Measurements from ENCODE around the gene TTN. TPM values are rescaled to one million over a fixed set of nuclear protein-coding genes. Genes with fewer than 3 reads are reported as not detected.

The TTN gene
- total RNA-seq: 1 to 10 TPM; 2.6 to 4.5 TPM
- 1 to 10 TPM in 1 of 2 donors, under 1 TPM in 1; 0.98 to 1.2 TPM for polyA plus RNA-seq (ENCODE audit: insufficient read length in 2 of 2)
- long read RNA-seq, donor 1: 0 reads
- long read RNA-seq, donor 2: 0 reads
- long read RNA-seq, donor 3: 0 reads
- long read RNA-seq, donor 4, partial matches to known transcripts: 9 of 9 reads
- long read RNA-seq, donor 4, other reads (novel, unspliced or antisense): 0 of 9 reads

DNA sequence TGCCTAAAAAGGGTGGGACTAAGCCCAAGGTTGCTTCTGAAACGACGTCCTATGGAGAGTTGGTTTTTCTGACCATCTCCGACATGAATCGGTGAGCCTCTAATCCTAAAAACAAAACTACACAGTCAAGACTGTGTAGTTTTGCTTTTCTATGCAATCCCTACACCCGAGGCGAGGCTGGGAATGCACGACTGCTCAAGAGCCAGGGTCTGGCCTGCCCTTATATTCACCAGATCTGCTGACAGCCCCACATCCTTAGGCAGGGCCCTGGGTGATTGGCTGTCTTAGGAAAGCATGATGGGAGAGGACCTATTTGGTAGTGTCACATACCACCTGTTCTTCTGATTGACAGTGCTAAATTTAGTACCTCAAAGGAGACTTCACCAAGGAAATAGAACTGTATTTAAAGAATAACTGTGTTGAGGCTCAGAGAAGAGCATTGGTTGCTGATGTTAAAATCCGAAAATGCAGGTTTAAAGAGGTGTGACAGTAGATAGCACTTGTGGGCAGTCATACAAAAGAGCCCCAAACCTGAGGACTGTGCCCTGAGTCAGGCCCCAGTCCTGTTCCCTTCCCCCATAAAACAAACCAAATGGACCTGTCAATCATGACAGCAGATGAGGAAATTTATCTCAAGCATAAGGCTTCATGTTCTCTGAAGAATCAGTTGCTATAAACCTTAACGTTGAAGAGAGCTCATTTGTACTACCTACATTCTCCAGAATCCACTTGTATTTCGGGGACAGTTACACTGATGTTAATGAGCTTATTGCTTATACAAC is at the start of gene TTN:
TTN (minus strand) TSS at position 197 of the 782 bp plus-strand sequence. CDS start 2,781 bp downstream, outside the sequence.
- Histone ChIP-seq H3K4me1 (ENCODE audit: control insufficient read depth, insufficient read depth, low read length) (no peaks in the 10 kb centered on the region), H3K36me3 (ENCODE audit: control insufficient read depth, insufficient read depth, low read length) (no peaks in the 10 kb centered on the region), H3K4me3 (ENCODE audit: low read depth, low read length) (no peak within 1 kb of the TSS), H3K27ac (ENCODE audit: low read depth, low read length) (no peak within 1 kb of the TSS), H3K27me3 (ENCODE audit: control insufficient read depth, insufficient read depth, low read length) (no peaks in the 10 kb centered on the region), H3K9me3 (ENCODE audit: control insufficient read depth, insufficient read depth, low read length) (no peaks in the 10 kb centered on the region)
- no peak for DNase-seq (ENCODE audit: low read depth in 4 of 6, low spot score in 6 of 6)
- 91% methylated on average over 6 of the region's 10 CpGs for WGBS (ENCODE audit: insufficient coverage)

DNA sequence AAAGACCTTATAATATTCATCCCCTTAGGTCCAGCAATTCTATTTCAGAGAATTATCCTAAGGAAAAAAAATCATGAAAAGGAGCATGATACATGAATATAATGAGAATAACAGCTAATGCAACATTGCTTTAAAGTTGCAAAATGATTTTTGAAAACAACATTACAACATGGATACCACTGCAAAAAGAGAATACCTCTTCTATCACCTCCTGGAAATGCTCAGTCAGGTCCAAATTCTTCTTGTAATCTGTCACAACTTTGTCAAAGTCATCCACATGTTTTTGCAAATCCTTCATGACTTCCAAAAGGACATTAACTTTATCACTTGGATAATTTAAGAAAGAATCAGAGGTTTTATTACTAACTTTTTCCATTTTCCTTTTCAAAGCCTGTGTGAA is 47.9 kb upstream of the TTN start:
- H3K36me3 ChIP-seq (ENCODE audit: control insufficient read depth, insufficient read depth, low read length): no peaks in the 10 kb centered on the region
- no peak overlapping the region for H3K4me3 ChIP-seq (ENCODE audit: low read depth, low read length)
- DNase-seq (ENCODE audit: low read depth in 4 of 6, low spot score in 6 of 6): no peak
- H3K9me3 ChIP-seq (ENCODE audit: control insufficient read depth, insufficient read depth, low read length): no peaks in the 10 kb centered on the region
- H3K4me1 ChIP-seq (ENCODE audit: control insufficient read depth, insufficient read depth, low read length): no peaks in the 10 kb centered on the region
- H3K27me3 ChIP-seq (ENCODE audit: control insufficient read depth, insufficient read depth, low read length): no peaks in the 10 kb centered on the region
- H3K27ac ChIP-seq (ENCODE audit: low read depth, low read length): no peak overlapping the region

DNA sequence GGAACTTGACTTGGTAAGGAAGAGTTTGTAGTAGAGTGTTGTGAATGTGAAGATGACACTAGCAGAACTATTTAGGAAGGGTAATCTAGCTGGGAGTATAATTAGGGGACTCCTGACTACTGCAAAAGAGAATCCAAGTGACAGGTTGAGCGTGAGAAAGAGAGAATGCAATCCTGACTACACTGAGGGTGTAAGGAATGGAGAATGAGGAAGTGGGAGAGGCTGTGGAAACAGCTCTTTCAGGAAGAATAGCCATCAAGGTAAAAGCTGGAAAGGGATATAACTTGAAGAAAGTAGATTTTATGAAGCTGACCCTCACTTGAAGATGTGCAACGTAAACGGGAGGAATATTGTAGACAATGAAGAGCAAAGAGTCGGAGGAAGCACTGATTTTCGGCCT is 41.1 kb upstream of the TTN start:
- 95% methylated on average over 5 of the region's 5 CpGs for WGBS (ENCODE audit: insufficient coverage)
- H3K27me3 ChIP-seq (ENCODE audit: control insufficient read depth, insufficient read depth, low read length): no peaks in the 10 kb centered on the region
- no peaks in the 10 kb centered on the region for H3K36me3 ChIP-seq (ENCODE audit: control insufficient read depth, insufficient read depth, low read length)
- no peak for DNase-seq (ENCODE audit: low read depth in 4 of 6, low spot score in 6 of 6)
- no peaks in the 10 kb centered on the region for H3K4me1 ChIP-seq (ENCODE audit: control insufficient read depth, insufficient read depth, low read length)
- H3K4me3 ChIP-seq (ENCODE audit: low read depth, low read length): no peak overlapping the region
- peaks cover 2% of the 10 kb centered on the region for H3K9me3 ChIP-seq (ENCODE audit: control insufficient read depth, insufficient read depth, low read length)
- no peak overlapping the region for H3K27ac ChIP-seq (ENCODE audit: low read depth, low read length)

DNA sequence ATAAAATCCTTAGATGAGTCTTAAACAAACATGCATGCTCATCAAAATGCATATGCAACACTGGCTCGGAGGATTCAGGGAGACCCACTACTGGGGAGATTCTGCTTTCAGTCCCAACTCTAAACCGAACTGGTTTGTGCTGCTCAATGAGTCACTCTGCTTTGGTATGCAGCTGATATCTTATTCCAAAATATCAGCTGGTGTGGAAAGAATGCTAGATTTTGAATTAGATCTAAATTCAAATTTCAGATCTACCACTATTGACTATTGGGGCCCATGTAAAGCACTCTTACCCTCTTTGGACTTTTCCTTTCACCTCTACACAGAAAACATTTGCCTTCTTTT is 39.2 kb upstream of the TTN start:
- H3K9me3 ChIP-seq (ENCODE audit: control insufficient read depth, insufficient read depth, low read length): peaks cover 2% of the 10 kb centered on the region
- no peak for DNase-seq (ENCODE audit: low read depth in 4 of 6, low spot score in 6 of 6)
- 40% methylated on average over 1 of the region's 2 CpGs for WGBS (ENCODE audit: insufficient coverage)
- H3K4me1 ChIP-seq (ENCODE audit: control insufficient read depth, insufficient read depth, low read length): no peaks in the 10 kb centered on the region
- no peak overlapping the region for H3K27ac ChIP-seq (ENCODE audit: low read depth, low read length)
- no peaks in the 10 kb centered on the region for H3K27me3 ChIP-seq (ENCODE audit: control insufficient read depth, insufficient read depth, low read length)
- no peaks in the 10 kb centered on the region for H3K36me3 ChIP-seq (ENCODE audit: control insufficient read depth, insufficient read depth, low read length)
- no peak overlapping the region for H3K4me3 ChIP-seq (ENCODE audit: low read depth, low read length)

DNA sequence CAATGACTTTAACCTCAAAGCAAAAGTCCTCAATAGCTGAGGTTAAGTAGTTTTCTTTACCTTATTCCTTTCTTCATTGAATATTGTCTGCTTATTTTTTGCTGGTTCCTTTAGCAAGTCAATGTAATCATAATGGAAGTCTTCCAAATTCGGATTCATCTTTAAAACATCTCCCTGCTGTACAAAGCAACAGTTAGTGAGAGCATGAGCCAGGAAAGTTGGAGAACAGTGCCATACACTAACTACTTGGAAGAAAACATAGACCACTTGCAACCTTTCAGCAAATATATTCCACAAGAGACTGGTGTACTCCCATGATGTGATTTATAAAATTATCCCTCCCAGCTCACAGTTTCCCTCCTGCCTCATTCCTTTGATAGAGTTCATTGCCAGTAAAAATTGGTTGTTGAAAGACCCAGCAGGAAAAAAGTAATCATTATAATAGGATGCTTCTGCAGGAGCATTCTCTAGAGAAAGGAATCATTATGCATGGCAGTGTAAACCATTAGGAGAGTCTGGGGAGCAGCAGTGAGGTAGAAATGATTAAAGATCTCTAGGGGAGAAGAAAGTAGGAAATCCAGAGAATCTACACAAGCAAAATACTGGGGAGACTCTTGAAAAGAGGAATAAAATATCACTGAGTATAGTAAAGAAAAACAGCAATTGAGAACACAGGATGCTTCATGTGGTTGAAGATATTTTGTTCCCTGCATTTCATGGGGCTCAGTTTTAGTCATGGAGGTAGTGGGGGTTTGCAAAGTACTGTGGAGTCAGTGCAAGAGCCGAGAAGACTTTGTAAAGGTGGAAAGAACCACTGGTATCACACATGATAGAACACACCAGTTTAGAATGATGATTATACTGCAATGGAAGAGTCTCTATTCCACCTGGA is 38.6 kb upstream of the TTN start:
- Histone ChIP-seq H3K4me3 (ENCODE audit: low read depth, low read length) (no peak overlapping the region), H3K9me3 (ENCODE audit: control insufficient read depth, insufficient read depth, low read length) (peaks cover 2% of the 10 kb centered on the region), H3K27ac (ENCODE audit: low read depth, low read length) (no peak overlapping the region), H3K36me3 (ENCODE audit: control insufficient read depth, insufficient read depth, low read length) (no peaks in the 10 kb centered on the region), H3K4me1 (ENCODE audit: control insufficient read depth, insufficient read depth, low read length) (no peaks in the 10 kb centered on the region), H3K27me3 (ENCODE audit: control insufficient read depth, insufficient read depth, low read length) (no peaks in the 10 kb centered on the region)
- DNase-seq (ENCODE audit: low read depth in 4 of 6, low spot score in 6 of 6): peak in 2 of 6 donors; percentile 84 to 90
- no CpG with 5 or more reads among the region's 2 CpGs for WGBS (ENCODE audit: insufficient coverage)

DNA sequence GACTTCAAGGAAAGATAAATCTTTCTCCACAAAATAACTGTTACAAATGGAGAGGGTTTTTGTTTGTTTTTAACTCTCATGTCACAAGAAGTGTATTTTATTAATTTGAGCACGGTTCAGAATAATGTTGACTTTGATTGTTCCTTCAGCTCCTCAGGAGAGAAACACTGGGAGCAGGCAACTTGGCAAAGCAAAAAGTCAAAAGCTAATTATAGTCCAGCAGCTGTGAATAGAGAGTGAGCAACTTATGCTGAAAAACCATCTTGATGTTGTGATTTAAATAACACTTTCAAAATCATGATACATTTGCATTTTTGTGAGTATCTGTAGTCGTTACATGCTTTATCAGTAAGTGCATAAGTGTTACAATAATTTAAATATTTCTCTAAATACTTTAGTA is 37.5 kb upstream of the TTN start:
- Histone ChIP-seq H3K27ac (ENCODE audit: low read depth, low read length) (no peak overlapping the region), H3K36me3 (ENCODE audit: control insufficient read depth, insufficient read depth, low read length) (no peaks in the 10 kb centered on the region), H3K27me3 (ENCODE audit: control insufficient read depth, insufficient read depth, low read length) (no peaks in the 10 kb centered on the region), H3K9me3 (ENCODE audit: control insufficient read depth, insufficient read depth, low read length) (peaks cover 2% of the 10 kb centered on the region), H3K4me1 (ENCODE audit: control insufficient read depth, insufficient read depth, low read length) (no peaks in the 10 kb centered on the region), H3K4me3 (ENCODE audit: low read depth, low read length) (no peak overlapping the region)
- no CpG with 5 or more reads among the region's 2 CpGs for WGBS (ENCODE audit: insufficient coverage)
- DNase-seq (ENCODE audit: low read depth in 4 of 6, low spot score in 6 of 6): peak in 1 of 6 donors; percentile 52

DNA sequence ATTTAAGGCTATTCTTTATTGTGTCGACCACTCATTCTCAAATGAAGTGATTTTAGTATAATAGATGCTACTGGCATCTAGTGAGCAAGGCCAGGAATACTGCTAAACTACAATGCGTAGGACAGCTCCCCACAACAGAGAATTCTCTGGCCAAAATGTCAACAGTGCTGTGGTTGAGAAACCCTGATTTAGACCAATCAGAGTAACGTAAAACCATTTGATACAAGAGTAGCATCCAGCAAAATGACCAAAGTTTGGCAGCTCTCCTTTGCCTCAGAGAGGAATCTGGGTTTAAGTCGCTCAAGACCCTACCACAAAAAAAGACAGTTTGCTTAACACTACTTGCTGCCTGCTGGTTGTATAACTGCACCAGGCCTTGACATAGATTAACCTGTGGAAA is 37.0 kb upstream of the TTN start:
- WGBS (ENCODE audit: insufficient coverage): 52% methylated on average over 3 of the region's 4 CpGs
- Histone ChIP-seq H3K36me3 (ENCODE audit: control insufficient read depth, insufficient read depth, low read length) (no peaks in the 10 kb centered on the region), H3K27ac (ENCODE audit: low read depth, low read length) (no peak overlapping the region), H3K9me3 (ENCODE audit: control insufficient read depth, insufficient read depth, low read length) (peaks cover 2% of the 10 kb centered on the region), H3K27me3 (ENCODE audit: control insufficient read depth, insufficient read depth, low read length) (no peaks in the 10 kb centered on the region), H3K4me3 (ENCODE audit: low read depth, low read length) (no peak overlapping the region), H3K4me1 (ENCODE audit: control insufficient read depth, insufficient read depth, low read length) (no peaks in the 10 kb centered on the region)
- DNase-seq (ENCODE audit: low read depth in 4 of 6, low spot score in 6 of 6): peak in 2 of 6 donors; percentile 17 to 62

DNA sequence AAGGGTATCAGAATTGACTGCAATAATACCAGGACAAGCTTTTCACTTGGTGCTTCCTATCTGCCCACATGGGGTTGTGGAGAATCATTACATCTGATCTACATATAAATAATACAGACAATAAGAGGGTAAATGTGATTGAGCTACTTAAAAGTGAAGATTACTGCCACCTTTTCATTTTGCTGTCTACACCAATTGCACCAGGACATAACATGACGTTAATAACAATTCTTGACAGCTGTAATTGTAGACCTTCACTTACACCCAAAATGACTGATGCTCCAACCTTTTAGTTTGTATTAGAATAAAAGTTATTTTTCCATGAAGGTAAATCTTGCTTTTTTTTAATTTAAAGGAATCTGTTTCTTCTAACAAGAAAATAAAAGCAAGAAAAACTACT is 36.5 kb upstream of the TTN start:
- DNase-seq (ENCODE audit: low read depth in 4 of 6, low spot score in 6 of 6): no peak
- WGBS (ENCODE audit: insufficient coverage): no CpG with 5 or more reads among the region's 1 CpG
- no peaks in the 10 kb centered on the region for H3K27me3 ChIP-seq (ENCODE audit: control insufficient read depth, insufficient read depth, low read length)
- H3K27ac ChIP-seq (ENCODE audit: low read depth, low read length): no peak overlapping the region
- H3K4me3 ChIP-seq (ENCODE audit: low read depth, low read length): no peak overlapping the region
- peaks cover 2% of the 10 kb centered on the region for H3K9me3 ChIP-seq (ENCODE audit: control insufficient read depth, insufficient read depth, low read length)
- no peaks in the 10 kb centered on the region for H3K4me1 ChIP-seq (ENCODE audit: control insufficient read depth, insufficient read depth, low read length)
- no peaks in the 10 kb centered on the region for H3K36me3 ChIP-seq (ENCODE audit: control insufficient read depth, insufficient read depth, low read length)

DNA sequence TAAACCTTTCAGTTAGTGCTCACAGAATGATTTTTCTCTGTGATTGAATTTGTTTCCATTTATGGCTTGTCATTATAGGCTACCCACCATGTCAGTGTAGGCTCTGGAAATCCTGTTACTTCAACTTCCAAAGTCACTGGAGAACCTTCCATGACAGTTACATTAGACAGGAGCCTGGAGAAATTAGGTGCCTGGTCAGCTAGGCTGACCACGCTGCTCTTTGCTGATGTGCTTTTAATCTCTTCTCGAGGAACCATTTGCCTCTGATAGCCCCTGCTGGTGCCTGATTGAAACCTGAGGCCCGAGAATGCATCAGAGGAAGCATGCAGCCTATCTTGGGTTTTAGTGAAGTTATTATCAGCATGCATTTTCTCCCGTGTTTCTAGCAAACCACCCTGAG is 29.6 kb upstream of the TTN start:
- Histone ChIP-seq H3K27ac (ENCODE audit: low read depth, low read length) (no peak overlapping the region), H3K4me1 (ENCODE audit: control insufficient read depth, insufficient read depth, low read length) (no peaks in the 10 kb centered on the region), H3K9me3 (ENCODE audit: control insufficient read depth, insufficient read depth, low read length) (no peaks in the 10 kb centered on the region), H3K27me3 (ENCODE audit: control insufficient read depth, insufficient read depth, low read length) (no peaks in the 10 kb centered on the region), H3K36me3 (ENCODE audit: control insufficient read depth, insufficient read depth, low read length) (no peaks in the 10 kb centered on the region), H3K4me3 (ENCODE audit: low read depth, low read length) (no peak overlapping the region)
- peak in 1 of 6 donors; percentile 36 for DNase-seq (ENCODE audit: low read depth in 4 of 6, low spot score in 6 of 6)
- 49% methylated on average over 4 of the region's 4 CpGs for WGBS (ENCODE audit: insufficient coverage)
